ENCODE results near the gene SIT1. TPM values are rescaled to one million over a fixed set of nuclear protein-coding genes. Genes with fewer than 3 reads are reported as not detected.
A peak's percentile ranks its signal among the peaks of the same experiment; 100 is the strongest.

Gene SIT1
- total RNA-seq, 1 donor from 2014 or later: not detected

DNA sequence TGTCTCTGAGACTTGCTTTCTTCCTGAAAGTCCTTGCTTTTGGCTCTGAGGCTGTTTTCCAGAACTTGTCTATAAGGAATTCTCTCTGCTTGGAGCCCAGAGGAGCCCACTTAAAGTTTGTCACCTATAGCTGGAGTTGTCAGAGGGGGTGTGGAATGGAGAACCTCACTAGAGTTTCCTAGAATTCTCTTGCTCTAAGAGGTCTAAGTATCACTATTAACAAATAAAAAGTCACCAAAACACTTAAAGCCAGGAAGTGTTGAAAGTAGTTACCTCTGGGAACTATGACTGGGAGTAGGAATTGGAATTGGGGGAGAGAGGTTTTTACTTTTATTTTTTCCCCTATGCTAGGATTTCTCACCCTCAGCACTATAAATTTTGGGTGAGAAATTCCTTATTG, 15.0 kb downstream of the SIT1 start:
- no peak overlapping the region for H2AFZ ChIP-seq (ENCODE audit: low read depth, low read length)
- H3K4me3 Mint-ChIP-seq (ENCODE audit: unreplicated experiment): no peak overlapping the region
- H3K36me3 Mint-ChIP-seq (ENCODE audit: low read depth, unreplicated experiment): peaks cover 6% of the 10 kb centered on the region

DNA sequence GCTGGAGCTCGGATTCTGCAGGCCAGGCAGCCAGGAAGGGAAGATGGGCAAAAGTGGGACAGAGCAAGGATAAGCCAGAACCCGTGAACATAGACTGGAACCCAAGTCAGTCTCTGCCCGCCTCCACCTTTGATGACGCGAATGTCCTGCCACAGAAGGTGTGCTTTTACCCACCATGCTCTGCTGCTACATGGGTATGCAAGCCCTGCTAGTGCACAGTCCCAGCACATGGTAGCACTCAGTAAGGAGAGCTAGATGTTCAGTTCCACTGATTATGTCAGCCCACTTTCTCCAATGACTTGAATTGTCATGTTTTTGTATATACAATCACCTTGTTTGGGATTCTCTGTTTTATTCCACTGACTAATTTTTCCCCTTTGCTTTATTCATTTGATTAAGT, 21.1 kb downstream of the SIT1 start:
- Mint-ChIP-seq H3K4me3 (ENCODE audit: unreplicated experiment) (peak overlapping the region; percentile 34), H3K36me3 (ENCODE audit: low read depth, unreplicated experiment) (no peaks in the 10 kb centered on the region), H3K27ac (ENCODE audit: unreplicated experiment) (no peak overlapping the region), H3K27me3 (ENCODE audit: low read depth, unreplicated experiment) (peaks cover 6% of the 10 kb centered on the region), H3K4me1 (ENCODE audit: low read depth, unreplicated experiment) (no peaks in the 10 kb centered on the region), H3K9me3 (ENCODE audit: unreplicated experiment) (no peaks in the 10 kb centered on the region)
- DNase-seq (ENCODE audit: low read depth) (no peak), FAIRE-seq (no peak)
- H4K20me1 ChIP-seq (ENCODE audit: insufficient read depth, low read length): no peaks in the 10 kb centered on the region
- no peak overlapping the region for H3K9ac ChIP-seq (ENCODE audit: low read length)
- no peaks in the 10 kb centered on the region for H3K79me2 ChIP-seq (ENCODE audit: insufficient read depth, low read length)
- no peak overlapping the region for H3K4me3 ChIP-seq (ENCODE audit: insufficient read depth, low read depth, low read length)
- H3K9me3 ChIP-seq (ENCODE audit: insufficient read depth, low read depth, low read length): no peaks in the 10 kb centered on the region
- no peaks in the 10 kb centered on the region for H3K4me1 ChIP-seq (ENCODE audit: insufficient read depth, low read length)
- no peaks in the 10 kb centered on the region for H3K36me3 ChIP-seq (ENCODE audit: insufficient read depth, low read length)
- H3K4me2 ChIP-seq (ENCODE audit: low read length): no peak overlapping the region
- no peaks in the 10 kb centered on the region for H3K27me3 ChIP-seq (ENCODE audit: insufficient read depth, low read length)
- no peak overlapping the region for H3K27ac ChIP-seq (ENCODE audit: low read depth, low read length)
- no peak overlapping the region for H2AFZ ChIP-seq (ENCODE audit: low read depth, low read length)
- no peak for TF ChIP-seq EZH2 (IDR thresholded peaks at IDR 0.05; ENCODE audit: insufficient read depth, low read length)
- TF ChIP-seq, protein P1, sequence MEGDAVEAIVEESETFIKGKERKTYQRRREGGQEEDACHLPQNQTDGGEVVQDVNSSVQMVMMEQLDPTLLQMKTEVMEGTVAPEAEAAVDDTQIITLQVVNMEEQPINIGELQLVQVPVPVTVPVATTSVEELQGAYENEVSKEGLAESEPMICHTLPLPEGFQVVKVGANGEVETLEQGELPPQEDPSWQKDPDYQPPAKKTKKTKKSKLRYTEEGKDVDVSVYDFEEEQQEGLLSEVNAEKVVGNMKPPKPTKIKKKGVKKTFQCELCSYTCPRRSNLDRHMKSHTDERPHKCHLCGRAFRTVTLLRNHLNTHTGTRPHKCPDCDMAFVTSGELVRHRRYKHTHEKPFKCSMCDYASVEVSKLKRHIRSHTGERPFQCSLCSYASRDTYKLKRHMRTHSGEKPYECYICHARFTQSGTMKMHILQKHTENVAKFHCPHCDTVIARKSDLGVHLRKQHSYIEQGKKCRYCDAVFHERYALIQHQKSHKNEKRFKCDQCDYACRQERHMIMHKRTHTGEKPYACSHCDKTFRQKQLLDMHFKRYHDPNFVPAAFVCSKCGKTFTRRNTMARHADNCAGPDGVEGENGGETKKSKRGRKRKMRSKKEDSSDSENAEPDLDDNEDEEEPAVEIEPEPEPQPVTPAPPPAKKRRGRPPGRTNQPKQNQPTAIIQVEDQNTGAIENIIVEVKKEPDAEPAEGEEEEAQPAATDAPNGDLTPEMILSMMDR (IDR thresholded peaks at IDR 0.05; ENCODE audit: insufficient read depth, low read depth, low read length): no peak

More for the DNA sequence above, 15.0 kb downstream of the SIT1 start:
- no peaks in the 10 kb centered on the region for H3K9me3 ChIP-seq (ENCODE audit: insufficient read depth, low read depth, low read length)
- Mint-ChIP-seq H3K27ac (ENCODE audit: unreplicated experiment) (no peak overlapping the region), H3K9me3 (ENCODE audit: unreplicated experiment) (peaks cover 3% of the 10 kb centered on the region), H3K27me3 (ENCODE audit: low read depth, unreplicated experiment) (no peaks in the 10 kb centered on the region), H3K4me1 (ENCODE audit: low read depth, unreplicated experiment) (peaks cover 7% of the 10 kb centered on the region)
- H3K4me2 ChIP-seq (ENCODE audit: low read length): no peak overlapping the region
- H3K27me3 ChIP-seq (ENCODE audit: insufficient read depth, low read length): no peaks in the 10 kb centered on the region
- no peaks in the 10 kb centered on the region for H4K20me1 ChIP-seq (ENCODE audit: insufficient read depth, low read length)
- FAIRE-seq (no peak), DNase-seq (ENCODE audit: low read depth) (no peak)
- H3K4me1 ChIP-seq (ENCODE audit: insufficient read depth, low read length): no peaks in the 10 kb centered on the region
- TF ChIP-seq EZH2 (IDR thresholded peaks at IDR 0.05; ENCODE audit: insufficient read depth, low read length): no peak
- TF ChIP-seq, protein P1 (IDR thresholded peaks at IDR 0.05; ENCODE audit: insufficient read depth, low read depth, low read length): no peak
- H3K79me2 ChIP-seq (ENCODE audit: insufficient read depth, low read length): no peaks in the 10 kb centered on the region
- H3K9ac ChIP-seq (ENCODE audit: low read length): no peak overlapping the region
- H3K36me3 ChIP-seq (ENCODE audit: insufficient read depth, low read length): no peaks in the 10 kb centered on the region
- H3K27ac ChIP-seq (ENCODE audit: low read depth, low read length): no peak overlapping the region
- no peak overlapping the region for H3K4me3 ChIP-seq (ENCODE audit: insufficient read depth, low read depth, low read length)

DNA sequence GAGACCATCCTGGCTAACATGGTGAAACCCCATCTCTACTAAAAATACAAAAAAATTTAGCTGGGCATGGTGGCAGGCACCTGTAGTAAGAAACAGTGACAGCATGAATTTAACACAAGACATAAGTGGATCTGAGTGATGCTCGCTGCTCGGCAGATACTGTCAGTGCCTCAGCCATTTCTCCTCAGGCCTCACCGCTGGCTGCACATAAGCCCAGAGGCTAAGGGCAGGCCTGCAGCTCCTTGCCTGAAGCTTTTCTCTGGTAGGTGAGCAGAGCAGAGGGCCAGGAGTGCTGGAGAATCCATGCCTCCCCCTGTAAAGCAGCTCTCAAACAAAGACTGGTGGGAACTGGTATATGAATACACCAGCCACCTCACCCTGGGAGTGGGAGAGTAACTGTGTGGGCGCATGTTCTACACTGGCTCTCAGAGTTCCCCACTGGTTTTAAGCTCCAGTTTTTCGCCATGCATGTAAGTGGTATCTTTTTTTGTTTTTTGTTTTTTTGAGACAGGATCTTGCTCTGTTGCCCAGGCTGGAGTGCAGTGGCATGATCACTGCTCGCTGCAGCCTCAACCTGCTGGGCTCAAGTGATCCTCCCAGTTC, 22.2 kb downstream of the SIT1 start:
- H3K27ac Mint-ChIP-seq (ENCODE audit: unreplicated experiment): no peak overlapping the region
- H3K4me3 ChIP-seq (ENCODE audit: insufficient read depth, low read depth, low read length): no peak overlapping the region
- H3K9me3 ChIP-seq (ENCODE audit: insufficient read depth, low read depth, low read length): no peaks in the 10 kb centered on the region
- TF ChIP-seq EZH2 (IDR thresholded peaks at IDR 0.05; ENCODE audit: insufficient read depth, low read length): no peak
- TF ChIP-seq, protein P1 (IDR thresholded peaks at IDR 0.05; ENCODE audit: insufficient read depth, low read depth, low read length): no peak
- H3K4me1 Mint-ChIP-seq (ENCODE audit: low read depth, unreplicated experiment): no peaks in the 10 kb centered on the region
- no peaks in the 10 kb centered on the region for H3K36me3 Mint-ChIP-seq (ENCODE audit: low read depth, unreplicated experiment)
- no peak for FAIRE-seq
- no peaks in the 10 kb centered on the region for H3K27me3 ChIP-seq (ENCODE audit: insufficient read depth, low read length)
- no peak overlapping the region for H3K27ac ChIP-seq (ENCODE audit: low read depth, low read length)
- no peak for DNase-seq (ENCODE audit: low read depth)
- H3K4me1 ChIP-seq (ENCODE audit: insufficient read depth, low read length): no peaks in the 10 kb centered on the region
- H3K36me3 ChIP-seq (ENCODE audit: insufficient read depth, low read length): no peaks in the 10 kb centered on the region
- peaks cover 6% of the 10 kb centered on the region for H3K27me3 Mint-ChIP-seq (ENCODE audit: low read depth, unreplicated experiment)
- no peak overlapping the region for H3K4me3 Mint-ChIP-seq (ENCODE audit: unreplicated experiment)
- no peaks in the 10 kb centered on the region for H4K20me1 ChIP-seq (ENCODE audit: insufficient read depth, low read length)
- no peaks in the 10 kb centered on the region for H3K9me3 Mint-ChIP-seq (ENCODE audit: unreplicated experiment)
- no peak overlapping the region for H2AFZ ChIP-seq (ENCODE audit: low read depth, low read length)
- H3K9ac ChIP-seq (ENCODE audit: low read length): no peak overlapping the region
- H3K79me2 ChIP-seq (ENCODE audit: insufficient read depth, low read length): no peaks in the 10 kb centered on the region
- no peak overlapping the region for H3K4me2 ChIP-seq (ENCODE audit: low read length)

All from astrocyte (in vitro differentiated cells and primary cell).